ENCODE data around the gene ENTPD5.
"Not testable (repeated sequence)": the region's sequence is repeated elsewhere in the genome, so short reads cannot be mapped to it uniquely, and the experiment has no call there.

ENTPD5 gene

GRCh38 chr14:73943083-73943482 lies 76.0 kb downstream of the ENTPD5 start:
- DNase-seq (ENCODE audit: low read depth) = no peak

- no peak for DNase-seq (ENCODE audit: low read depth)
These were observed 76.9 kb downstream of the ENTPD5 start for GRCh38 chr14:73942180-73942579.

- no peak for DNase-seq (ENCODE audit: low read depth)
These were observed 82.1 kb downstream of the ENTPD5 start for GRCh38 chr14:73937012-73937411.

GRCh38 chr14:73936548-73936947 lies 82.5 kb downstream of the ENTPD5 start:
- no peak for DNase-seq (ENCODE audit: low read depth)

GRCh38 chr14:73935666-73936065 lies 83.4 kb downstream of the ENTPD5 start:
- no peak for DNase-seq (ENCODE audit: low read depth)

GRCh38 chr14:73924337-73924736 lies 94.8 kb downstream of the ENTPD5 start:
- DNase-seq (ENCODE audit: low read depth) = no peak

GRCh38 chr14:73919457-73919856 lies 99.6 kb downstream of the ENTPD5 start:
- not testable (repeated sequence) for DNase-seq (ENCODE audit: low read depth)

- DNase-seq (ENCODE audit: low read depth) = no peak
These were observed 102.8 kb downstream of the ENTPD5 start for GRCh38 chr14:73916324-73916723.

- no peak for DNase-seq (ENCODE audit: low read depth)
These were observed 105.8 kb downstream of the ENTPD5 start for GRCh38 chr14:73913256-73913655.

GRCh38 chr14:73909681-73910080 lies 109.4 kb downstream of the ENTPD5 start:
- DNase-seq (ENCODE audit: low read depth) = no peak

Data from HS-27A (cell line).